Lower leg skin (tissue), 3 donors: ENCODE data around the gene SEC61A1.

ENCODE experiments used
- CTCF ChIP-seq, 3 donors: fragments of 450-650 bp; IDR thresholded peaks; one replicate each; pipeline ENCODE4 v1.5.1; 2016; ENCODE audit warnings: antibody characterized with exemption in 3 of 3, mild to moderate bottlenecking in 3 of 3, moderate library complexity in 2 of 3
- POLR2A ChIP-seq, 2 donors: fragments of 450-650 bp; IDR thresholded peaks; one replicate each; pipeline ENCODE4 v1.6.1; 2016 to 2017; ENCODE audit warnings: antibody characterized with exemption in 2 of 2, mild to moderate bottlenecking in 1 of 2, moderate library complexity in 1 of 2

GRCh38 chr3:128112357-128112968 lies 60.2 kb downstream of the SEC61A1 start:
- TF ChIP-seq CTCF (IDR thresholded peaks at IDR 0.05): no peak
- TF ChIP-seq POLR2A (IDR thresholded peaks at IDR 0.05): no peak
